Omental fat pad (tissue), 4 donors: ENCODE measurements around the gene DOK5. TPM values are rescaled to one million over a fixed set of nuclear protein-coding genes. Genes with fewer than 3 reads are reported as not detected.

Experiments
- ATAC-seq: fragments of 150-250 bp; one replicate; pipeline ENCODE4 v1.9.1; 2016; ENCODE audit warnings: mild to moderate bottlenecking, moderate library complexity; ENCODE audit not compliant: low FRiP score
- DNase-seq: peaks from one replicate; pipeline ENCODE4 v3.0.0-alpha.2; 2019; ENCODE audit warnings: low spot score
- CTCF ChIP-seq, 3 donors: fragments of 450-650 bp; IDR thresholded peaks; one replicate each; pipeline ENCODE4 v1.5.1; 2016 to 2017; ENCODE audit warnings: antibody characterized with exemption in 3 of 3, mild to moderate bottlenecking in 3 of 3, moderate library complexity in 2 of 3
- total RNA-seq, 4 donors: library from RNA; depleted of rRNA; stranded (reverse); fragments of >200 nt; gene quantifications; one replicate each; pipeline ENCODE4 v1.1.0, GENCODE V29; 2016

The DOK5 gene
- total RNA-seq, 4 donors from 2014 or later: 1.9 to 10.2 (median 2.1) TPM

- ATAC-seq (no peak), DNase-seq (no peak)
- no peak for TF ChIP-seq CTCF (IDR thresholded peaks at IDR 0.05)
Observed at GRCh38 chr20:54554006-54554405, 78.6 kb downstream of the DOK5 start.

- ATAC-seq: no peak
Observed at GRCh38 chr20:54555150-54555549, 79.8 kb downstream of the DOK5 start.

GRCh38 chr20:54556406-54556805 is 81.0 kb downstream of the DOK5 start:
- DNase-seq (no peak), ATAC-seq (no peak)
- no peak for TF ChIP-seq CTCF (IDR thresholded peaks at IDR 0.05)

More at GRCh38 chr20:54555150-54555549, 79.8 kb downstream of the DOK5 start:
- TF ChIP-seq CTCF (IDR thresholded peaks at IDR 0.05): no peak
- DNase-seq: no peak

GRCh38 chr20:54557806-54558590 is 82.6 kb downstream of the DOK5 start:
- TF ChIP-seq CTCF (IDR thresholded peaks at IDR 0.05): no peak
- no peak for ATAC-seq
- no peak for DNase-seq

- DNase-seq (no peak), ATAC-seq (no peak)
- no peak for TF ChIP-seq CTCF (IDR thresholded peaks at IDR 0.05)
Observed at GRCh38 chr20:54559890-54560289, 84.5 kb downstream of the DOK5 start.

GRCh38 chr20:54560357-54560756 is 85.0 kb downstream of the DOK5 start:
- ATAC-seq (no peak), DNase-seq (no peak)
- no peak for TF ChIP-seq CTCF (IDR thresholded peaks at IDR 0.05)

GRCh38 chr20:54565255-54565654 is 89.9 kb downstream of the DOK5 start:
- DNase-seq: no peak
- no peak for ATAC-seq
- no peak for TF ChIP-seq CTCF (IDR thresholded peaks at IDR 0.05)
